IPS-18a (cell line): ENCODE measurements around the gene OTUB1.
"Not testable (repeated sequence)": the region's sequence is repeated elsewhere in the genome, so short reads cannot be mapped to it uniquely, and the experiment has no call there.

ENCODE experiments used
- H3K27ac ChIP-seq: one replicate; pipeline ENCODE4 v1.5.1; 2013; ENCODE audit warnings: low read length
- H3K27me3 ChIP-seq: one replicate; pipeline ENCODE4 v1.6.1; 2013; ENCODE audit warnings: mild to moderate bottlenecking, low read length; ENCODE audit not compliant: control insufficient read depth, insufficient read depth
- H3K36me3 ChIP-seq: one replicate; pipeline ENCODE4 v1.6.1; 2013; ENCODE audit warnings: low read depth, low read length; ENCODE audit not compliant: control insufficient read depth
- H3K4me1 ChIP-seq: one replicate; pipeline ENCODE4 v1.6.1; 2013; ENCODE audit warnings: low read depth, low read length; ENCODE audit not compliant: control insufficient read depth
- H3K4me3 ChIP-seq: one replicate; pipeline ENCODE4 v1.5.1; 2013; ENCODE audit warnings: low read length
- H3K9ac ChIP-seq: one replicate; pipeline ENCODE4 v1.6.1; 2013; ENCODE audit warnings: mild to moderate bottlenecking, low read length, moderate library complexity
- H3K9me3 ChIP-seq: one replicate; pipeline ENCODE4 v1.6.1; 2013; ENCODE audit warnings: low read depth, low read length; ENCODE audit not compliant: control insufficient read depth

OTUB1 gene

GRCh38 chr11:63952570-63952969 lies 33.7 kb upstream of the OTUB1 start:
- Histone ChIP-seq H3K27ac (no peak overlapping the region), H3K4me3 (no peak overlapping the region), H3K4me1 (no peaks in the 10 kb centered on the region), H3K9me3 (no peaks in the 10 kb centered on the region), H3K36me3 (peaks cover 52% of the 10 kb centered on the region), H3K27me3 (no peaks in the 10 kb centered on the region), H3K9ac (no peak overlapping the region)

- Histone ChIP-seq H3K9ac (no peak overlapping the region), H3K4me1 (no peaks in the 10 kb centered on the region), H3K9me3 (no peaks in the 10 kb centered on the region), H3K36me3 (peaks cover 38% of the 10 kb centered on the region), H3K27me3 (no peaks in the 10 kb centered on the region), H3K4me3 (no peak overlapping the region), H3K27ac (no peak overlapping the region)
Measured at GRCh38 chr11:63958008-63958407, 28.2 kb upstream of the OTUB1 start.

- peaks cover 12% of the 10 kb centered on the region for H3K27me3 ChIP-seq
- H3K4me3 ChIP-seq, result no peak overlapping the region
- H3K9ac ChIP-seq, result no peak overlapping the region
- H3K9me3 ChIP-seq, result no peaks in the 10 kb centered on the region
- no peak overlapping the region for H3K27ac ChIP-seq
- H3K36me3 ChIP-seq, result peaks cover 4% of the 10 kb centered on the region
- H3K4me1 ChIP-seq, result no peaks in the 10 kb centered on the region
Measured at GRCh38 chr11:63961608-63962412, 24.4 kb upstream of the OTUB1 start.

GRCh38 chr11:63963895-63964294 lies 22.3 kb upstream of the OTUB1 start:
- H3K9me3 ChIP-seq, H3K36me3 ChIP-seq, H3K4me1 ChIP-seq, H3K4me3 ChIP-seq, H3K27ac ChIP-seq, H3K9ac ChIP-seq: not testable (repeated sequence)
- peaks cover 17% of the 10 kb centered on the region for H3K27me3 ChIP-seq

- Histone ChIP-seq H3K27me3 (peaks cover 39% of the 10 kb centered on the region), H3K9me3 (no peaks in the 10 kb centered on the region), H3K27ac (no peak overlapping the region), H3K9ac (no peak overlapping the region), H3K4me1 (no peaks in the 10 kb centered on the region), H3K36me3 (no peaks in the 10 kb centered on the region), H3K4me3 (no peak overlapping the region)
Measured at GRCh38 chr11:63966444-63966843, 19.8 kb upstream of the OTUB1 start.

- Histone ChIP-seq H3K9ac (no peak overlapping the region), H3K27me3 (peaks cover 44% of the 10 kb centered on the region), H3K4me1 (no peaks in the 10 kb centered on the region), H3K4me3 (no peak overlapping the region), H3K36me3 (no peaks in the 10 kb centered on the region), H3K27ac (no peak overlapping the region), H3K9me3 (no peaks in the 10 kb centered on the region)
Measured at GRCh38 chr11:63969461-63969860, 16.8 kb upstream of the OTUB1 start.

- Histone ChIP-seq H3K27ac (no peak overlapping the region), H3K4me1 (peaks cover 3% of the 10 kb centered on the region), H3K9me3 (no peaks in the 10 kb centered on the region), H3K36me3 (no peaks in the 10 kb centered on the region), H3K27me3 (peaks cover 32% of the 10 kb centered on the region), H3K9ac (no peak overlapping the region), H3K4me3 (no peak overlapping the region)
Measured at GRCh38 chr11:63970902-63971301, 15.3 kb upstream of the OTUB1 start.

GRCh38 chr11:63973912-63974258 lies 12.4 kb upstream of the OTUB1 start:
- not testable (repeated sequence) for H3K4me3 ChIP-seq, H3K27ac ChIP-seq

GRCh38 chr11:63974259-63975143 lies 11.7 kb upstream of the OTUB1 start, which contains the start of gene COX8A:
TSS of gene COX8A (plus strand) at chr11:63974620. CDS start at chr11:63974681, 61 bp downstream.
- Histone ChIP-seq H3K9me3 (no peaks in the 10 kb centered on the region), H3K27me3 (peaks cover 22% of the 10 kb centered on the region), H3K9ac (peak within 1 kb of the TSS; percentile 88), H3K27ac (peak within 1 kb of the TSS; percentile 65), H3K4me1 (peaks cover 29% of the 10 kb centered on the region), H3K4me3 (peak within 1 kb of the TSS; percentile 85), H3K36me3 (peaks cover 7% of the 10 kb centered on the region)

More at GRCh38 chr11:63973912-63974258, 12.4 kb upstream of the OTUB1 start:
- H3K9me3 ChIP-seq, H3K36me3 ChIP-seq, H3K9ac ChIP-seq: not testable (repeated sequence)
- Histone ChIP-seq H3K4me1 (peaks cover 23% of the 10 kb centered on the region), H3K27me3 (peaks cover 27% of the 10 kb centered on the region)

GRCh38 chr11:63978551-63979239 lies 7.5 kb upstream of the OTUB1 start:
- Histone ChIP-seq H3K27me3 (no peaks in the 10 kb centered on the region), H3K27ac (peak overlapping the region; percentile 46), H3K4me3 (peak overlapping the region; percentile 16), H3K9ac (no peak overlapping the region), H3K4me1 (peaks cover 29% of the 10 kb centered on the region), H3K36me3 (peaks cover 7% of the 10 kb centered on the region), H3K9me3 (no peaks in the 10 kb centered on the region)

- H3K4me1 ChIP-seq, result peaks cover 29% of the 10 kb centered on the region
- no peak overlapping the region for H3K9ac ChIP-seq
- H3K27ac ChIP-seq, result no peak overlapping the region
- H3K36me3 ChIP-seq, result peaks cover 7% of the 10 kb centered on the region
- H3K9me3 ChIP-seq, result no peaks in the 10 kb centered on the region
- no peaks in the 10 kb centered on the region for H3K27me3 ChIP-seq
- H3K4me3 ChIP-seq, result no peak overlapping the region
Measured at GRCh38 chr11:63979426-63979825, 6.8 kb upstream of the OTUB1 start.
